Parathyroid adenoma (tissue), 2 donors: Measurements from ENCODE around the gene UCP1.

ENCODE experiments used
- H2AFZ ChIP-seq: fragments of 300-600 bp; sonication (generic); one replicate; pipeline ENCODE4 v1.7.0; 2017; ENCODE audit warnings: antibody characterized with exemption, mild to moderate bottlenecking
- H3K27ac ChIP-seq: fragments of 300-600 bp; sonication (generic); one replicate; pipeline ENCODE4 v1.7.0; 2017
- H3K27me3 ChIP-seq: fragments of 300-600 bp; sonication (generic); one replicate; pipeline ENCODE4 v1.7.0; 2017; ENCODE audit warnings: low read length; ENCODE audit not compliant: control insufficient read depth, insufficient read depth
- H3K36me3 ChIP-seq: fragments of 300-600 bp; sonication (generic); one replicate; pipeline ENCODE4 v1.7.0; 2017; ENCODE audit warnings: low read length; ENCODE audit not compliant: control insufficient read depth, insufficient read depth
- H3K4me1 ChIP-seq: fragments of 300-600 bp; sonication (generic); one replicate; pipeline ENCODE4 v1.7.0; 2017; ENCODE audit warnings: control low read depth
- H3K4me2 ChIP-seq: fragments of 300-600 bp; sonication (generic); one replicate; pipeline ENCODE4 v1.7.0; 2017; ENCODE audit warnings: low read length
- H3K4me3 ChIP-seq: fragments of 300-600 bp; sonication (generic); one replicate; pipeline ENCODE4 v1.7.0; 2017; ENCODE audit warnings: low read depth, low read length
- H3K79me2 ChIP-seq: fragments of 300-600 bp; sonication (generic); one replicate; pipeline ENCODE4 v1.7.0; 2017; ENCODE audit warnings: control low read depth
- H3K9ac ChIP-seq: fragments of 300-600 bp; sonication (generic); one replicate; pipeline ENCODE4 v1.7.0; 2017; ENCODE audit warnings: mild to moderate bottlenecking
- H3K9me3 ChIP-seq: fragments of 300-600 bp; sonication (generic); one replicate; pipeline ENCODE4 v1.7.0; 2017; ENCODE audit warnings: low read length; ENCODE audit not compliant: control insufficient read depth
- TF ChIP-seq, protein P1 (sequence below): fragments of 300-600 bp; sonication (generic); IDR thresholded peaks from one replicate; pipeline ENCODE4 v1.7.0; 2017; ENCODE audit warnings: antibody characterized with exemption, mild to moderate bottlenecking
- donor health status: primary hyperparathyroidism.

The UCP1 gene, protein sequence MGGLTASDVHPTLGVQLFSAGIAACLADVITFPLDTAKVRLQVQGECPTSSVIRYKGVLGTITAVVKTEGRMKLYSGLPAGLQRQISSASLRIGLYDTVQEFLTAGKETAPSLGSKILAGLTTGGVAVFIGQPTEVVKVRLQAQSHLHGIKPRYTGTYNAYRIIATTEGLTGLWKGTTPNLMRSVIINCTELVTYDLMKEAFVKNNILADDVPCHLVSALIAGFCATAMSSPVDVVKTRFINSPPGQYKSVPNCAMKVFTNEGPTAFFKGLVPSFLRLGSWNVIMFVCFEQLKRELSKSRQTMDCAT

DNA sequence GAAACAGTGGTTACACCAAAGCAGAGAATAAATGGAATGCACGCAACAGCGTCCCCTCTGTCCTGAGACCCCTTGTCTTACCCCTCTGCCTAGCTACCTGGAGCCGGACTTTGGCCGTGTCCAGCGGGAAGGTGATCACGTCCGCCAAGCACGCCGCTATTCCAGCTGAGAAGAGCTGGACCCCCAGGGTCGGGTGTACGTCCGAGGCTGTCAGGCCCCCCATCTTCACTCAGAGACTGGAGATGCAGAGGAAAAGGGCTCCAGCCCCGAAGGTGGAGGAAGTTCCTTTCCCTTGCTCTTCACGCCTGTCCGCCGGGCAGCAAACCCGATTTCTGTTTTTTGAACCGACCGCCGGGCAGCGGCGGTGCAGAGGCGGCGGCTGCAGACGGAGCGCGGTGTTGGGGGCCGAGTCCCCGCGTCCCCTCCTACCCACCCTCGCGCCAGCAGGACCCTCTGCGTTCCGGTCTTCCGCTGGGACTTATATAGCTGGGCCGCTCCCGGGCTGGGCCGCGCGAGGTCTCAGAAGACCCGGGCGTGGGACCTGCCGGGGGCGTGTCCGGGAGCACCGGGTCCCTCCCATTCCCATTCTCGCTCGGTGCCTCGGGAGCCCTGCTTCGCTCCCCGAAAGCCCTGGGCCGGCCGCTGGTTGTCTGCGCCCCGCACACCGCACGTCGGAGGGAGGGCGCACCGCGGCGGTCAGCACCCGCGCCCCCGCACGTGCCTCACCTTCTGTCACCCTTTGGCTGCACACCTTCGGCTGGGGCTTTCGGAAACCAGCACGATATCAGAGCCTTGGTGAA is at the start of gene UCP1:
Gene UCP1, minus strand, starts transcription at position 455 of the 800 bp plus-strand sequence. Its CDS starts 232 bp downstream, at position 223.
- Histone ChIP-seq H2AFZ (peak within 1 kb of the TSS; percentile 72), H3K9me3 (no peaks in the 10 kb centered on the region), H3K79me2 (no peaks in the 10 kb centered on the region), H3K27me3 (peaks cover 6% of the 10 kb centered on the region), H3K9ac (no peak within 1 kb of the TSS), H3K4me2 (peak within 1 kb of the TSS; percentile 79), H3K4me1 (no peaks in the 10 kb centered on the region), H3K36me3 (no peaks in the 10 kb centered on the region), H3K27ac (no peak within 1 kb of the TSS), H3K4me3 (peak within 1 kb of the TSS; percentile 39)
- TF ChIP-seq, protein P1, sequence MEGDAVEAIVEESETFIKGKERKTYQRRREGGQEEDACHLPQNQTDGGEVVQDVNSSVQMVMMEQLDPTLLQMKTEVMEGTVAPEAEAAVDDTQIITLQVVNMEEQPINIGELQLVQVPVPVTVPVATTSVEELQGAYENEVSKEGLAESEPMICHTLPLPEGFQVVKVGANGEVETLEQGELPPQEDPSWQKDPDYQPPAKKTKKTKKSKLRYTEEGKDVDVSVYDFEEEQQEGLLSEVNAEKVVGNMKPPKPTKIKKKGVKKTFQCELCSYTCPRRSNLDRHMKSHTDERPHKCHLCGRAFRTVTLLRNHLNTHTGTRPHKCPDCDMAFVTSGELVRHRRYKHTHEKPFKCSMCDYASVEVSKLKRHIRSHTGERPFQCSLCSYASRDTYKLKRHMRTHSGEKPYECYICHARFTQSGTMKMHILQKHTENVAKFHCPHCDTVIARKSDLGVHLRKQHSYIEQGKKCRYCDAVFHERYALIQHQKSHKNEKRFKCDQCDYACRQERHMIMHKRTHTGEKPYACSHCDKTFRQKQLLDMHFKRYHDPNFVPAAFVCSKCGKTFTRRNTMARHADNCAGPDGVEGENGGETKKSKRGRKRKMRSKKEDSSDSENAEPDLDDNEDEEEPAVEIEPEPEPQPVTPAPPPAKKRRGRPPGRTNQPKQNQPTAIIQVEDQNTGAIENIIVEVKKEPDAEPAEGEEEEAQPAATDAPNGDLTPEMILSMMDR: no peak

DNA sequence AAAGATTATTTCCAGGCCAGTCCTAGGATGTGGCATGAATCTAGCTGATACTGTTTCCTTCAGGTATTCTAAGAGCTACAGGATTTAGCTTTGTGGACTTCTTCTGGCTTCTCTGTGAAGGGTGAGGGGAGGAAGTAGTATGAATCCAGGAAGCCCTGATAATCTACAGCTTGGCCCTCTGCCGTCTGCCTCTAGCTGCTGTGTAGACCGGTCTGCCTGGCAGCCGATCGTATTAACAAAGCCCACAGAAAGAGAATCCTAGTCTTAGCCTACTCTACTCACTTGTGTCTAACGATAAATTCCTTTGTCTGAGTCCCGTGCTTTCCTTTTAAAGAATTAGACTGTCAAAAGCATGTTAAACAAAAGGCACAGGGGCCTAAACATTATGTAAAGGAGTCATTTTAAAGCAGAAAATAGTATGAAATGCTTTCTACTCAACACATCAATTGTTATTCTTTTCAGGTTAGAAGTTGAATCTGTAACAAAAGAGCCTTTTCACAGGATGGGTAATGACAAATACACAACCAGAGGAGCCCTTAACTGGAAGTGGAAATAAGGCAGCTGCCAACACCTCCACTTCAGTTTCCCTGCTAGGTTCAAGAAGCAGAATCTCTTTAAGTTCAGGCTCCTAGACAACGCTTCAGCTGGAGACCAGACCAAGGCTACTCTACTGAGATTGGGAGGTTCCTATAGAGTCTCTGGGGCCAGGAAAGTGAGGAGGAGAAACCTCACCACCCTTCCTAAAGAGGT is 48.9 kb upstream of the UCP1 start:
- no peaks in the 10 kb centered on the region for H3K36me3 ChIP-seq
- H3K4me3 ChIP-seq: no peak overlapping the region
- no peak overlapping the region for H3K27ac ChIP-seq
- TF ChIP-seq, protein P1: no peak
- H3K4me2 ChIP-seq: no peak overlapping the region
- H3K9me3 ChIP-seq: no peaks in the 10 kb centered on the region
- H3K79me2 ChIP-seq: no peaks in the 10 kb centered on the region
- H2AFZ ChIP-seq: no peak overlapping the region
- H3K9ac ChIP-seq: no peak overlapping the region
- H3K4me1 ChIP-seq: no peaks in the 10 kb centered on the region
- H3K27me3 ChIP-seq: no peaks in the 10 kb centered on the region

DNA sequence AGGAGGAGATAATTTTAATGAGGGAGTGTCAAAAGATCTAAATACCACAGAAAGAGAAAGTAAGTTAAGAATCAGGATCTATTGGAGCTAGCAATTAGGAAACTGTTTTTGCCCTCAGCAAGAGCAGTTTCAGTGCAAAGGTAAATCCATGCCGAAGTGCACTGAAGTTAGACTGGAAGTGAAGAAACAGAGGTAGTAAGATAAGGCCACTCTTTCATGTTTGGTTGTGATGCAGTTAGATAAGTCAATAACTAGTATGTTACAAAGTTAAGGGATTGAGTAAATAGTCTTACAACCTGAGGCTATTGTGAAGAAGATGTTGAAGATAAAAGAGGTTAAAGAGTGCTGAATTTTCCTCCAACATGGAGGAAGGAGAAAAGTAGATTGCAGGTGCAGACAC is 46.7 kb upstream of the UCP1 start:
- Histone ChIP-seq H3K4me1 (no peaks in the 10 kb centered on the region), H3K4me3 (no peak overlapping the region), H3K9ac (no peak overlapping the region), H3K36me3 (no peaks in the 10 kb centered on the region), H3K79me2 (no peaks in the 10 kb centered on the region), H3K9me3 (no peaks in the 10 kb centered on the region), H3K27me3 (no peaks in the 10 kb centered on the region), H3K27ac (no peak overlapping the region), H2AFZ (no peak overlapping the region), H3K4me2 (no peak overlapping the region)
- TF ChIP-seq, protein P1: no peak

DNA sequence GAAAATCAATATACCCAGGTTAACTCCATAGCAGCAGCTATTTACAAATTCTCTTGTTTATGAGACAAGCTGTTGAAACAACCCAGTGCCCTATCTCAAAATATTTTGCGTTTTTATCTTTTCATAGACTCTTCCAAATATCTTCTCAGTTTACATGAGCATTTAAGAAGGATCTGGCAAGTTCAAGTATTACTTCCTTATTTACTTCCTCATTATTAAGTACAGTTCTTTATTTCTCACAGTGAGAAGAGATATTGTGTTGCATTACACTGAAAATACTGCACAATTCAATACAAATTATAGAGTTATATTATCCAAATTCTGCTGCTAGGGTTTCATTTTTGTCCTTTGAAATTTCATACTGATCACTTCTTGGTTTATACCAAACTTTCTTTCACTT is 43.6 kb upstream of the UCP1 start:
- Histone ChIP-seq H3K79me2 (no peaks in the 10 kb centered on the region), H3K36me3 (no peaks in the 10 kb centered on the region), H3K27me3 (no peaks in the 10 kb centered on the region), H3K4me3 (no peak overlapping the region), H3K27ac (no peak overlapping the region), H3K4me1 (no peaks in the 10 kb centered on the region), H3K4me2 (no peak overlapping the region), H3K9ac (no peak overlapping the region), H2AFZ (no peak overlapping the region), H3K9me3 (no peaks in the 10 kb centered on the region)
- TF ChIP-seq, protein P1: no peak
